Ishikawa (cell line): ENCODE results near the gene PDCD1.

ENCODE experiments used
- CEBPB ChIP-seq: IDR thresholded peaks from 2 replicates; pipeline ENCODE4 v1.6.1; 2012
- CREB1 ChIP-seq: IDR thresholded peaks from 2 replicates; pipeline ENCODE4 v1.6.1; 2012; ENCODE audit warnings: low read depth
- EGR1 ChIP-seq: IDR thresholded peaks from 2 replicates; pipeline ENCODE4 v1.6.1; 2012
- EP300 ChIP-seq: IDR thresholded peaks from 2 replicates; pipeline ENCODE4 v1.6.1; 2012; ENCODE audit warnings: borderline replicate concordance
- FOXM1 ChIP-seq: IDR thresholded peaks from 2 replicates; pipeline ENCODE4 v1.6.1; 2012; ENCODE audit warnings: low read depth, borderline replicate concordance
- MAX ChIP-seq: IDR thresholded peaks from 2 replicates; pipeline ENCODE4 v1.6.1; 2012
- NFIC ChIP-seq: IDR thresholded peaks from 2 replicates; pipeline ENCODE4 v1.6.1; 2012
- REST ChIP-seq: IDR thresholded peaks from 2 replicates; pipeline ENCODE4 v1.6.1; 2012; ENCODE audit warnings: low read depth, mild to moderate bottlenecking
- TAF1 ChIP-seq: IDR thresholded peaks from 2 replicates; pipeline ENCODE4 v1.6.1; 2012; ENCODE audit warnings: low read depth, mild to moderate bottlenecking
- TCF12 ChIP-seq: IDR thresholded peaks from 2 replicates; pipeline ENCODE4 v1.6.1; 2012; ENCODE audit warnings: low read depth
- TEAD4 ChIP-seq: IDR thresholded peaks from 2 replicates; pipeline ENCODE4 v1.6.1; 2012
- USF1 ChIP-seq: IDR thresholded peaks from 2 replicates; pipeline ENCODE4 v1.6.1; 2012
- YY1 ChIP-seq: IDR thresholded peaks from 2 replicates; pipeline ENCODE4 v1.6.1; 2012; ENCODE audit warnings: low read depth
- ZBTB7A ChIP-seq: IDR thresholded peaks from 2 replicates; pipeline ENCODE4 v1.6.1; 2012; ENCODE audit warnings: low read depth

GRCh38 chr2:241866790-241867645, 8.3 kb upstream of the PDCD1 start:
- TF ChIP-seq CREB1 (no peak), FOXM1 (no peak), TAF1 (no peak), REST (no peak), TCF12 (no peak), MAX (no peak), YY1 (no peak), NFIC (no peak), USF1 (no peak), CEBPB (no peak), EGR1 (no peak), ZBTB7A (no peak), TEAD4 (no peak), EP300 (no peak)
